BJ (cell line): Measurements from ENCODE around the gene ARHGAP11A. TPM values are rescaled to one million over a fixed set of nuclear protein-coding genes. Genes with fewer than 3 reads are reported as not detected.

Source experiments
- CTCF ChIA-PET: fragments of 350-600 bp; formaldehyde crosslinking; extraction: SDS; loops from one replicate; lab custom pipeline; 2021; ENCODE audit warnings: antibody characterized with exemption, inconsistent platforms; lab: Yijun Ruan, JAX
- POLR2A ChIA-PET: fragments of 300-600 bp; sonication (Branson Sonifier 250); formaldehyde crosslinking; extraction: SDS; loops from one replicate; lab custom pipeline; 2021; ENCODE audit warnings: antibody characterized with exemption; lab: Charles Lee
- DNase-seq: peaks from one replicate; pipeline ENCODE4 v3.0.0-alpha.2; 2011; ENCODE audit warnings: low read depth
- H3K27me3 ChIP-seq: 2 replicates; pipeline ENCODE4 v1.6.0; 2011; ENCODE audit warnings: low read length; ENCODE audit not compliant: control insufficient read depth, insufficient read depth
- H3K36me3 ChIP-seq: 2 replicates; pipeline ENCODE4 v1.5.1; 2011; ENCODE audit warnings: low read length; ENCODE audit not compliant: control insufficient read depth, insufficient read depth
- H3K4me3 ChIP-seq: 2 replicates; pipeline ENCODE4 v1.5.1; 2011; ENCODE audit warnings: low read depth, mild to moderate bottlenecking, control low read depth, low read length
- polyA plus RNA-seq: library from polyadenylated mRNA; depleted of rRNA; stranded (reverse); fragments of >200 nt; gene quantifications from 2 replicates; pipeline ENCODE4 v1.2.3, GENCODE V29; 2011
- TF ChIP-seq, protein P1 (sequence below): IDR thresholded peaks from 2 replicates; pipeline ENCODE4 v1.5.1; 2011; ENCODE audit warnings: low read depth, mild to moderate bottlenecking, control low read depth, inconsistent platforms, low read length, moderate library complexity; ENCODE audit not compliant: insufficient read depth

ARHGAP11A gene
- polyA plus RNA-seq, 1 experiment: 5.5 TPM

- CTCF ChIA-PET: interaction anchor here (1.3 to 11.5 kb wide), 3 partner anchors 14 to 477 kb away, joined by 3 to 165 read pairs (median 8); no protein-coding TSS in a partner anchor
- H3K4me3 ChIP-seq: no peak overlapping the region
- no peaks in the 10 kb centered on the region for H3K27me3 ChIP-seq
- H3K36me3 ChIP-seq: peaks cover 1% of the 10 kb centered on the region; the same call in 1 of the 2 replicates
- DNase-seq: no peak
- TF ChIP-seq, protein P1, sequence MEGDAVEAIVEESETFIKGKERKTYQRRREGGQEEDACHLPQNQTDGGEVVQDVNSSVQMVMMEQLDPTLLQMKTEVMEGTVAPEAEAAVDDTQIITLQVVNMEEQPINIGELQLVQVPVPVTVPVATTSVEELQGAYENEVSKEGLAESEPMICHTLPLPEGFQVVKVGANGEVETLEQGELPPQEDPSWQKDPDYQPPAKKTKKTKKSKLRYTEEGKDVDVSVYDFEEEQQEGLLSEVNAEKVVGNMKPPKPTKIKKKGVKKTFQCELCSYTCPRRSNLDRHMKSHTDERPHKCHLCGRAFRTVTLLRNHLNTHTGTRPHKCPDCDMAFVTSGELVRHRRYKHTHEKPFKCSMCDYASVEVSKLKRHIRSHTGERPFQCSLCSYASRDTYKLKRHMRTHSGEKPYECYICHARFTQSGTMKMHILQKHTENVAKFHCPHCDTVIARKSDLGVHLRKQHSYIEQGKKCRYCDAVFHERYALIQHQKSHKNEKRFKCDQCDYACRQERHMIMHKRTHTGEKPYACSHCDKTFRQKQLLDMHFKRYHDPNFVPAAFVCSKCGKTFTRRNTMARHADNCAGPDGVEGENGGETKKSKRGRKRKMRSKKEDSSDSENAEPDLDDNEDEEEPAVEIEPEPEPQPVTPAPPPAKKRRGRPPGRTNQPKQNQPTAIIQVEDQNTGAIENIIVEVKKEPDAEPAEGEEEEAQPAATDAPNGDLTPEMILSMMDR: no peak
- POLR2A ChIA-PET: interaction anchor here (0.6 kb wide), 1 partner anchor 72 kb away, joined by 4 read pairs; no protein-coding TSS in a partner anchor
Observed at GRCh38 chr15:32656091-32656490, 40.8 kb downstream of the ARHGAP11A start.

GRCh38 chr15:32656496-32656895 lies 41.2 kb downstream of the ARHGAP11A start:
- ChIA-PET CTCF (interaction anchor here (1.3 to 11.5 kb wide), 4 partner anchors 12 to 477 kb away, joined by 3 to 165 read pairs (median 7); no protein-coding TSS in a partner anchor), POLR2A (interaction anchor here (0.6 kb wide), 1 partner anchor 72 kb away, joined by 4 read pairs; no protein-coding TSS in a partner anchor)
- Histone ChIP-seq H3K4me3 (no peak overlapping the region), H3K27me3 (no peaks in the 10 kb centered on the region), H3K36me3 (peaks cover 1% of the 10 kb centered on the region; the same call in 1 of the 2 replicates)
- no peak for DNase-seq
- TF ChIP-seq, protein P1: no peak

- Histone ChIP-seq H3K4me3 (no peak overlapping the region), H3K36me3 (peaks cover under 1% of the 10 kb centered on the region; the same call in 1 of the 2 replicates), H3K27me3 (no peaks in the 10 kb centered on the region)
- ChIA-PET CTCF (interaction anchor here (1.0 to 11.5 kb wide), 3 partner anchors 13 to 338 kb away, joined by 4 to 165 read pairs (median 6); no protein-coding TSS in a partner anchor), POLR2A (no interaction called here)
- no peak for DNase-seq
- TF ChIP-seq, protein P1: no peak
Observed at GRCh38 chr15:32657198-32657883, 42.0 kb downstream of the ARHGAP11A start.

GRCh38 chr15:32657941-32658340 lies 42.6 kb downstream of the ARHGAP11A start:
- TF ChIP-seq, protein P1: no peak
- Histone ChIP-seq H3K27me3 (no peaks in the 10 kb centered on the region), H3K36me3 (no peaks in the 10 kb centered on the region; the same call in 1 of the 2 replicates), H3K4me3 (no peak overlapping the region)
- POLR2A ChIA-PET: no interaction called here
- CTCF ChIA-PET: interaction anchor here (1.0 to 11.5 kb wide), 3 partner anchors 14 to 338 kb away, joined by 4 to 165 read pairs (median 6); no protein-coding TSS in a partner anchor
- no peak for DNase-seq
